NOMO-1 (cell line): Measurements from ENCODE around the gene RAMP2.
"Not testable (repeated sequence)": the region's sequence is repeated elsewhere in the genome, so short reads cannot be mapped to it uniquely, and the experiment has no call there.

Experiments used
- DNase-seq, 2 experiments: peaks; one replicate each; lab custom pipeline; 2025; ENCODE audit not compliant: unreplicated experiment in 2 of 2; lab: John Stamatoyannopoulos, UW

The RAMP2 gene, protein sequence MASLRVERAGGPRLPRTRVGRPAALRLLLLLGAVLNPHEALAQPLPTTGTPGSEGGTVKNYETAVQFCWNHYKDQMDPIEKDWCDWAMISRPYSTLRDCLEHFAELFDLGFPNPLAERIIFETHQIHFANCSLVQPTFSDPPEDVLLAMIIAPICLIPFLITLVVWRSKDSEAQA

GRCh38 chr17:42760652-42761581, at the start of gene RAMP2:
Gene RAMP2 (plus strand): TSS chr17:42761227. CDS start chr17:42761262, 35 bp downstream.
- DNase-seq, result no peak

DNA sequence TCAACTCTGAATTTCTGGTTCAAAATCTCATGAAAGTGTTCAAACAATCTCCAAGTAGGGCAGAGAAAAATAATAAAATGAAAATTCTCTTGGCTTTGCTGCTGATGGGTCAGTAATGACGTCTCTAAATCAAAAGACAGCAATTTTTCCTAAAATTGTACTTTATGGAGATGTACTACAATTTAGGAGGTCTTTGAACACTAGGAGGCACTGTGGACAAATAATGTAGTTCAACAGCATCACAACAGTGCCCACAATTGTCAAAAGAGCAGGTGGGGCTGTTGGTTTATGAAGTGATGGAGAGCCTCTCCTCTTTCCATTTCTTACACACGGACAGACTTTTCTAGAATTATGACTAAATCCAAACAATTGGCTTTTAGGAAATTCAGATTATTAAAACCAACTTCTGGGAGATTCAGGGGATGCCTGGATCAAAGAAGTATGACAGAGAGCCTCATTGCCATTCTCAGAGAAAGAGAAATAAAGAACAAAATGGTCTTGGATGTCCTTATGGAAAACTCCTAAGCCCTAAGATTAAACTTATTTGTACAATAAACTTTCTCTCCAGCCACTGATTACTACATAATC, 39.9 kb upstream of the RAMP2 start:
- peak; percentile 17 to 62 for DNase-seq

DNA sequence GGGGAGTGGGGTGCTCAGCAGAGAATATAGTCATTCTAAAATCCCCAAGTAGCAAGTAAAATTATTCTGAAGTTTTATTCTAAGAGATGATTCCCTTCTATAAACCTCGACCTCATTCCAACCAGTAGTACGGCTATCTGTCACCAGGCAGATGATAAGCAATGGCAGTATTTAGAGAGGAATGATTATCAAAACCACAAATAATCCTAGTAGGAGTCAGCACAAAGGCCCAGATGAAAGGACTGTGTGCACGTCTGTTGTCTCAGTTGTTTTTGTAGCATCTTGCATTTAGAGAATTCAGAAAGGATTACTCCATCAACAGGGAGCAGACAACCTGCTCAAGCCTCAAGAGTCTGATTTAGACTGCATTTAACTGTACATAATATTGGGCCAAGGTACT, 37.4 kb upstream of the RAMP2 start:
- DNase-seq, result no peak

- no peak for DNase-seq
Measured at GRCh38 chr17:42725143-42725542, 35.9 kb upstream of the RAMP2 start.

GRCh38 chr17:42740699-42741098, 20.3 kb upstream of the RAMP2 start:
- no peak for DNase-seq

DNA sequence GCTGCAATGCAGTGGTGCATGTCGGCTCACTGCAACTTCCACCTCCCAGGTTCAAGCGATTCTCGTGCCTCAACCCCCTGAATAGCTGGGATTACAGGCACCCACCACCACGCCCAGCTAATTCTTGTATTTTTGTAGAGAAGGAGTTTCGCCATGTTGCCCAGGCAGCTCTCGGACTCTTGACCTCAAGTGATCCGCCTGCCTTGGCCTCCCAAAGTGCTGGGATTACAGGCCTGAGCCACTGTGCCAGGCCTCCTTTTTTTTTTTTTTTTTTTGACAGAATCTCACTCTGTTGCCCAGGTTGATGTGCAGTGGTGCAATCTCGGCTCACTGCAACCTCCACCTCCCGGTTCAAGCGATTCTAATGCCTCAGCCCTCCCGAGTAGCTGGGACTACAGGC, 18.1 kb upstream of the RAMP2 start:
- DNase-seq, result not testable (repeated sequence)

GRCh38 chr17:42743595-42744282, 17.3 kb upstream of the RAMP2 start:
- no peak for DNase-seq

GRCh38 chr17:42744283-42744805, 16.7 kb upstream of the RAMP2 start:
- no peak for DNase-seq

- peak; percentile 85 to 89 for DNase-seq
Measured at GRCh38 chr17:42744806-42745617, 16.0 kb upstream of the RAMP2 start, which contains the start of gene EZH1. Gene EZH1 (minus strand): TSS chr17:42745040. CDS start chr17:42728941, 16,099 bp downstream.

- DNase-seq, result no peak
Measured at GRCh38 chr17:42748202-42748907, 12.7 kb upstream of the RAMP2 start.

GRCh38 chr17:42748908-42749798, 11.9 kb upstream of the RAMP2 start:
- no peak for DNase-seq

- peak in 1 of 2 experiments; percentile 17 for DNase-seq
Measured at GRCh38 chr17:42750739-42751344, 10.2 kb upstream of the RAMP2 start.

DNA sequence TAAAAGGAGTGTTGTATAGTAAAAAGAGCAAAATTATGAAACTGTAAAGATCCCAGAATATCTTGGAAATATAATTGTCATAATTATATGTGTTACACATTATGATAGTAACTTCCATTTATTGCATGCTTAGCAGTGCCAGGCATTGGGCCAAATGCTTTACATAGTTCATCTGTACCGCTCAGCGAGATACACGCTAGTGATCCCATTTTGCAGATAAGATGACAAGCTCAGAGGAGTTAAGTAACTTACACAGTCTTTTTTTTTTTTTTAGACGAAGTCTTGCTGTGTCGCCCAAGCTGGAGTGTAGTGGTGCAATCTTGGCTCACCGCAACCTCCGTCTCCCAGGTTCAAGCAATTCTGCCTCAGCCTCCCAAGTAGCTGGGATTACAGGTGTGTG, 9.4 kb upstream of the RAMP2 start:
- DNase-seq, result no peak

GRCh38 chr17:42754782-42755181, 6.2 kb upstream of the RAMP2 start:
- DNase-seq, result no peak

DNA sequence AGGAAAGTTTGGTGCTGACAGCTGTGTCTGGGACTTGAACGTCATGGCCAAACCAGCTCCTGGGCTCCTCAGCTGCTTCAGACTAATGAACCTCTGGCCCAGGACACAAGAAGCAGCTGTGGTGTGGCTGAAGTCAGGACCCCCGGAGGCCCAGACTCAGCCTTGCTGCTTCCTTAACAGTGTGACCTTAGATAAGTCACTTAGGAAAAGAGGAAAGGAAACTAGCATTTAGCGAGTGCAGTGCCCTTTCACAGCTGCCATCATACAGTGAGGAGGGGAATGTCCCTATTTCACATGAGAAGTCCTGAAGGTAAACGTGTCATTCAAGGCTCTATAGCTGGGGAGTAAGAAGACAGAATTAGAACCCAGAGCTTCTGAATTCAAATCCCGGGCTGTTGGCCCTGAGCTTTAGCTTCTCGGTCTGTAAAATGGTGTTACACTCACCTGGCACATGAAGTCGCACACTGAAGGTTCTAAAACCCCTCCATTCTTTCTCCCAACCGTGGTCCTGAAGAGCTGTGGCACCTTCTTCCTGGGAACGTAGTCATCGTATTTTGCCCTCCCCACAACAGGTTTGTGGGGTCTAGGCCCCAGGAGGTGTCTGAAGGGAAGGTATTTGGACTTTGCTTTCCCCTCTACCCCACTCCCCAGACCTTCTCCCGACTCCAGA, 910 bp upstream of the RAMP2 start:
- DNase-seq, result peak in 1 of 2 experiments; percentile 55

GRCh38 chr17:42761638-42762037, 611 bp downstream of the RAMP2 start:
- no peak for DNase-seq

DNA sequence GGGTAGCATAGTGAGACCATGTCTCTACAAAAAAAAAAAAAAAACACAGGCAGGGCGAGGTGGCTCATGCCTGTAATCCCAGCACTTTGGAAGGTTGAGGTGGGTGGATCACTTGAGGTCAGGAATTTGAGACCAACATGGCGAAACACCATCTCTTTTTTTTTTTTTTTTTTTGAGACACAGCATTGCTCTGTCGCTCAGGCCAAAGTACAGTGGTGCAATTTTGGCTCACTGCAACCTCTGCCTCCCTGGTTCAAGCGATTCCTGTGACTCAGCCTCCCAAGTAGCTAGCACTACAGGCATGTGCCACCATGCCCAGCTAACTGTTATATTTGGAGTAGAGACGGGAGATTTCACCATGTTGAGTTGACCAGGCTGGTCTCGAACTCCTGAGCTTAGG, 5.1 kb downstream of the RAMP2 start:
- no peak for DNase-seq
